Central memory CD4-positive, alpha-beta T cell (primary cell): Measurements from ENCODE around the gene ADPRHL1.
"Not testable (repeated sequence)": the region's sequence is repeated elsewhere in the genome, so short reads cannot be mapped to it uniquely, and the experiment has no call there.

Experiments used
- DNase-seq: peaks from one replicate; pipeline ENCODE4 v3.0.0; 2022

ADPRHL1 gene

GRCh38 chr13:113400621-113401451, 52.5 kb downstream of the ADPRHL1 start:
- no peak for DNase-seq

- no peak for DNase-seq
Observed at GRCh38 chr13:113399755-113400149, 53.5 kb downstream of the ADPRHL1 start.

- DNase-seq = no peak
Observed at GRCh38 chr13:113398963-113399754, 54.1 kb downstream of the ADPRHL1 start.

GRCh38 chr13:113397608-113398425, 55.5 kb downstream of the ADPRHL1 start:
- DNase-seq = no peak

GRCh38 chr13:113394339-113394640, 59.0 kb downstream of the ADPRHL1 start:
- DNase-seq = no peak

- peak; percentile 80 for DNase-seq
Observed at GRCh38 chr13:113393563-113394338, 59.5 kb downstream of the ADPRHL1 start.

- no peak for DNase-seq
Observed at GRCh38 chr13:113393226-113393562, 60.1 kb downstream of the ADPRHL1 start.

- DNase-seq = no peak
Observed at GRCh38 chr13:113390874-113391497, 62.3 kb downstream of the ADPRHL1 start.

- not testable (repeated sequence) for DNase-seq
Observed at GRCh38 chr13:113389586-113389985, 63.7 kb downstream of the ADPRHL1 start.

- no peak for DNase-seq
Observed at GRCh38 chr13:113387396-113387795, 65.9 kb downstream of the ADPRHL1 start.

GRCh38 chr13:113383089-113383488, 70.2 kb downstream of the ADPRHL1 start:
- DNase-seq = no peak

- DNase-seq = not testable (repeated sequence)
Observed at GRCh38 chr13:113382542-113382941, 70.7 kb downstream of the ADPRHL1 start.

- no peak for DNase-seq
Observed at GRCh38 chr13:113378825-113379224, 74.5 kb downstream of the ADPRHL1 start.

GRCh38 chr13:113374511-113375175, 78.6 kb downstream of the ADPRHL1 start:
- no peak for DNase-seq

GRCh38 chr13:113373811-113374485, 79.3 kb downstream of the ADPRHL1 start:
- no peak for DNase-seq

- DNase-seq = not testable (repeated sequence)
Observed at GRCh38 chr13:113371701-113372100, 81.6 kb downstream of the ADPRHL1 start.

- DNase-seq = no peak
Observed at GRCh38 chr13:113371061-113371460, 82.2 kb downstream of the ADPRHL1 start.

GRCh38 chr13:113369881-113370280, 83.4 kb downstream of the ADPRHL1 start:
- no peak for DNase-seq

GRCh38 chr13:113369189-113369588, 84.1 kb downstream of the ADPRHL1 start:
- no peak for DNase-seq

- not testable (repeated sequence) for DNase-seq
Observed at GRCh38 chr13:113368353-113368752, 84.9 kb downstream of the ADPRHL1 start.

GRCh38 chr13:113367771-113368170, 85.5 kb downstream of the ADPRHL1 start:
- DNase-seq = no peak
